ENCODE data around the gene FAM229A.

DNA sequence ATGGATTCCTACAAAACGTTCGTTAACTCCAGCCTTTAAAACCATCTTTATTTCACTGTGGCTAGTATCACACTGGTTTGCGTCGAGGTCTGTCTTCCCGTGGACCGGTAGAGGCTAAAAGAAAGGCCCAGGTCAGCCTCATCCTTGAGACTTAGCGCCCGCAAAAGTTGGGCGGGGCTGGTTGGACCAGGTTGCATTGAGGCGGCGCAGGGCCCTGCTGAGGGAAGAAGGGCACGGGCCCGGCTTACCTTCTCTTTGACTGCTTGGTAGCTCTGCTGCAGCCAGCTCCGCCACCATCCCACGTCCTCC lies 31.5 kb upstream of the FAM229A start:
- TF ChIP-seq, protein P1, sequence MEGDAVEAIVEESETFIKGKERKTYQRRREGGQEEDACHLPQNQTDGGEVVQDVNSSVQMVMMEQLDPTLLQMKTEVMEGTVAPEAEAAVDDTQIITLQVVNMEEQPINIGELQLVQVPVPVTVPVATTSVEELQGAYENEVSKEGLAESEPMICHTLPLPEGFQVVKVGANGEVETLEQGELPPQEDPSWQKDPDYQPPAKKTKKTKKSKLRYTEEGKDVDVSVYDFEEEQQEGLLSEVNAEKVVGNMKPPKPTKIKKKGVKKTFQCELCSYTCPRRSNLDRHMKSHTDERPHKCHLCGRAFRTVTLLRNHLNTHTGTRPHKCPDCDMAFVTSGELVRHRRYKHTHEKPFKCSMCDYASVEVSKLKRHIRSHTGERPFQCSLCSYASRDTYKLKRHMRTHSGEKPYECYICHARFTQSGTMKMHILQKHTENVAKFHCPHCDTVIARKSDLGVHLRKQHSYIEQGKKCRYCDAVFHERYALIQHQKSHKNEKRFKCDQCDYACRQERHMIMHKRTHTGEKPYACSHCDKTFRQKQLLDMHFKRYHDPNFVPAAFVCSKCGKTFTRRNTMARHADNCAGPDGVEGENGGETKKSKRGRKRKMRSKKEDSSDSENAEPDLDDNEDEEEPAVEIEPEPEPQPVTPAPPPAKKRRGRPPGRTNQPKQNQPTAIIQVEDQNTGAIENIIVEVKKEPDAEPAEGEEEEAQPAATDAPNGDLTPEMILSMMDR (IDR thresholded peaks at IDR 0.05), result no peak
- no peak for TF ChIP-seq POLR2A (IDR thresholded peaks at IDR 0.05)

Measured in sigmoid colon (tissue), 3 donors.